ENCODE measurements around the gene ZNF367.

The ZNF367 gene

GRCh38 chr9:96436456-96437126 lies 18.4 kb upstream of the ZNF367 start:
- DNase-seq, result no peak

- no peak for DNase-seq
Measured at GRCh38 chr9:96436063-96436455, 17.9 kb upstream of the ZNF367 start.

GRCh38 chr9:96435345-96435744 lies 17.2 kb upstream of the ZNF367 start:
- no peak for DNase-seq

- no peak for DNase-seq
Measured at GRCh38 chr9:96430377-96430776, 12.2 kb upstream of the ZNF367 start.

- DNase-seq, result no peak
Measured at GRCh38 chr9:96429732-96430131, 11.6 kb upstream of the ZNF367 start.

GRCh38 chr9:96425500-96426169 lies 7.5 kb upstream of the ZNF367 start:
- no peak for DNase-seq

GRCh38 chr9:96423985-96424336 lies 5.8 kb upstream of the ZNF367 start:
- DNase-seq, result no peak

GRCh38 chr9:96423322-96423984 lies 5.3 kb upstream of the ZNF367 start:
- DNase-seq, result no peak

GRCh38 chr9:96420468-96421219 lies 2.5 kb upstream of the ZNF367 start:
- no peak for DNase-seq

GRCh38 chr9:96419691-96419969 lies 1.5 kb upstream of the ZNF367 start:
- DNase-seq, result no peak

- DNase-seq, result peak; percentile 26
Measured at GRCh38 chr9:96418920-96419690, 935 bp upstream of the ZNF367 start.

GRCh38 chr9:96417661-96418082 lies 498 bp downstream of the ZNF367 start:
- DNase-seq, result peak; percentile 39

GRCh38 chr9:96417051-96417586 lies 1.1 kb downstream of the ZNF367 start:
- peak; percentile 85 for DNase-seq

- no peak for DNase-seq
Measured at GRCh38 chr9:96413302-96414221, 4.6 kb downstream of the ZNF367 start.

- no peak for DNase-seq
Measured at GRCh38 chr9:96412174-96412913, 5.8 kb downstream of the ZNF367 start.

- DNase-seq, result no peak
Measured at GRCh38 chr9:96411129-96411838, 6.9 kb downstream of the ZNF367 start.

GRCh38 chr9:96408409-96409280 lies 9.5 kb downstream of the ZNF367 start:
- no peak for DNase-seq

- no peak for DNase-seq
Measured at GRCh38 chr9:96400132-96400910, 17.8 kb downstream of the ZNF367 start.
